ENCODE measurements around the gene LRIT2. TPM values are rescaled to one million over a fixed set of nuclear protein-coding genes. Genes with fewer than 3 reads are reported as not detected.

The LRIT2 gene
- total RNA-seq = not detected in 2 replicates

GRCh38 chr10:84225427-84226173 lies at the start of gene LRIT2:
LRIT2 (minus strand) TSS chr10:84225544; CDS start chr10:84225520, 24 bp downstream.
- no peak for DNase-seq (ENCODE audit: extremely low read depth, low read depth, low spot score)

GRCh38 chr10:84270708-84271107 lies 45.4 kb upstream of the LRIT2 start:
- DNase-seq (ENCODE audit: extremely low read depth, low read depth, low spot score) = no peak

GRCh38 chr10:84269773-84270172 lies 44.4 kb upstream of the LRIT2 start:
- DNase-seq (ENCODE audit: extremely low read depth, low read depth, low spot score) = no peak

DNA sequence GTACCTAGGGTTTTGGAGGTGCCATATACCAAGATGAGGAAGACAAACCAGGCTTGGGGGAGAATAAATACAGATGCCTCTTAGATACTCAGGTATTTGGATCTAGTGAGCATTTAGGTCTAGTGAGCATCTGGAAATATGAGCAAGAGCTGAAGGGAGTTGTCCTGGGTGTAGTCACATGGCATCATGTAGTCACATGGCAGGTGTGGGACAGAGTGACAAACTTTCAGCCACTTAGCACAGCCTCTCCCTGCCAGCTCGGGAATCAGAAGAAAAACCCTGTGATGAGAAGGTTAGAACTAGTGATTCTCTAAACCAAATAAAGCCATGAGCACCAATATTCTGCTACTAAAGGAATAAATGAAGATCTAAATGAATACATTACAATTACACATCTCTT lies 43.8 kb upstream of the LRIT2 start:
- no peak for DNase-seq (ENCODE audit: extremely low read depth, low read depth, low spot score)

DNA sequence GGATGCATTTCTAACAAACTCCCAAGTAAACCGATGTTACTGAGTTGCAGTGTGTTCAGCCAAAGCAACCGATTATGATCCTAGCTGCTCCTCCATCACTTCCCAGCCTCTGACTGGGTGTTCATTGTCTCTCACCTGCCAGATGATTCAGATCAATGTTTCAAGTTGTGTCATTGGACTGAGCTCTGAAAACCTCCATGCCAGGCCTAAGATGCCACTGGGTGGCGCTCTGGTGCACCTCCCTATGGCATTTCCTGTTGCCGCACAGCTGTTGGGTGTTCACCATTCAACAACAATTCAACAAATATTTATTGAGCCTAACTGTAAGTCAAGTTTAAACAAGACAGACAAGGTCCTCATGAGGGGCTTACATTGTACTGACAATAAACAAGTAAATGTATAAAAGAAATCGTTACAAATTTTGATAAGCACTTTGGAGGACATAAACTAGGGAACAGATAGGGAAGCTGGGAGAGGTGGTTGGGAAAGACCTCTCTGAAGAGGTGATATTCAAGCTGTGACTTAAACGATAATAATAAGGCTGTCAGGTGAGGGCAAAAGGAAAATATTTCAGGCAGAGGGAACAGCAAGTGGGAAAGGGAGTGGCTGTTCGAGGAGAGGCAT lies 42.3 kb upstream of the LRIT2 start:
- DNase-seq (ENCODE audit: extremely low read depth, low read depth, low spot score) = no peak

DNA sequence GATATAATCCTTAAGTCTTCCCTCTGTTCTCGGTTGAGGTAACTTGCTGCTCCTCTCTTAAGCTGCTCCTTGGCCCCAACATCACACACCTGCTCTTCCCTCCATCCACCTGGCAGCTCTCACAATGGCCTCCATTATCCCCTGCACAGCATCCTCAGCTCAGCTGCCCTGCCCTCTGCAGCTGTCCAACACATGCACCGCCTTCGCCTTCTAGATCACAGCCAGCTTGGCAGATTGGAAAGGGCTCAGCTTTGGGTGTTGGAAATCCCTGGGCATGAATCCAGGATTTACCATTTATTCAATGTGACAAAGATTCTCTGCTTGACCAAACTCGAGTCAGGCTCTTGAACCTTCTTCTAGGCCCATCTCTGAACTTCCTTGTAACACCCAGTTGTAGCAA lies 40.1 kb upstream of the LRIT2 start:
- DNase-seq (ENCODE audit: extremely low read depth, low read depth, low spot score) = no peak

DNA sequence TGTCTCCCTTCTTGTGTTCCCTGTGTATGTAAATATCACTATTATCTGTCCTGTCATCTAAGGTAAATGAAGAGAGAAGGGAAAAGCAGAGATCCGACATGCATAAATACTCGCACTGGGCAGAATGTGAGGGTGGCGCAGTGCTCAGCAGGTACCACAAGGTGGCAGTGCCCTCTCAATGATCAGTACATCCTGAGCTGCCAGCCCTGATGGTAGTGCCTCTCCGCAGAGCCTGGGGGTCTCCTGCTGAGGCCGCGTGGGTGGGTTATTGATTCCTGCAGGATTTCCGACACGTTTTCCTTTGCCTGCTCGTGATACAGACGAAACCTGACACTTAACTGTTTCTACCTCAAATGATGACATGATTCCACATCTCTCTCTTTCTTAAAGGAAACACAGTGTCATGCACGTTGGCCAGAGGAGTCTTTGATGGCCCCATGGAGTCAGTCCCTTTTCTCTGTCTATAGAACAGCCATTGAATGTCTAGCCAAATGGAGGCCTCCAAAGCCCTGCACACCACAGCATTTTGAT lies 39.3 kb upstream of the LRIT2 start:
- no peak for DNase-seq (ENCODE audit: extremely low read depth, low read depth, low spot score)

DNA sequence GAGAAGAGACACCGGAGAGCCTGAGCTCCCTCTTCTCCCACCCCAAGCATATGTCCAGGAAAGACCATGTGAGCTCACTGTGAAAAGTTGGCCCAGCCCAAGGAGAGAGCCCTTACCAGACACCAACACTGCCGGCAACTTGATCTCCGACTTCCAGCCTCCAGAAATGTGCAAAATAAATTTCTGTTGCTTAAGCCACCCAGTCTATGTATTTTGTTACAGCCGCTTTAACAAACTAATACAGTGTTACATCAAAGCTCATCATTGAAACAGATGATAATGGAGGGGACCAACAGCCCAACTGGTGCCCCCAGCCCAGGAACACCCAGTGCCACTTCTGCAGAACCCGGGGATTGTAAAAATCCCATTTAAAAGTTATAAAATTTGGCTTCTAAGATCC lies 38.4 kb upstream of the LRIT2 start:
- no peak for DNase-seq (ENCODE audit: extremely low read depth, low read depth, low spot score)

- DNase-seq (ENCODE audit: extremely low read depth, low read depth, low spot score) = no peak
Measured at GRCh38 chr10:84262190-84262956, 37.0 kb upstream of the LRIT2 start.

- DNase-seq (ENCODE audit: extremely low read depth, low read depth, low spot score) = no peak
Measured at GRCh38 chr10:84261236-84261915, 36.0 kb upstream of the LRIT2 start.

DNA sequence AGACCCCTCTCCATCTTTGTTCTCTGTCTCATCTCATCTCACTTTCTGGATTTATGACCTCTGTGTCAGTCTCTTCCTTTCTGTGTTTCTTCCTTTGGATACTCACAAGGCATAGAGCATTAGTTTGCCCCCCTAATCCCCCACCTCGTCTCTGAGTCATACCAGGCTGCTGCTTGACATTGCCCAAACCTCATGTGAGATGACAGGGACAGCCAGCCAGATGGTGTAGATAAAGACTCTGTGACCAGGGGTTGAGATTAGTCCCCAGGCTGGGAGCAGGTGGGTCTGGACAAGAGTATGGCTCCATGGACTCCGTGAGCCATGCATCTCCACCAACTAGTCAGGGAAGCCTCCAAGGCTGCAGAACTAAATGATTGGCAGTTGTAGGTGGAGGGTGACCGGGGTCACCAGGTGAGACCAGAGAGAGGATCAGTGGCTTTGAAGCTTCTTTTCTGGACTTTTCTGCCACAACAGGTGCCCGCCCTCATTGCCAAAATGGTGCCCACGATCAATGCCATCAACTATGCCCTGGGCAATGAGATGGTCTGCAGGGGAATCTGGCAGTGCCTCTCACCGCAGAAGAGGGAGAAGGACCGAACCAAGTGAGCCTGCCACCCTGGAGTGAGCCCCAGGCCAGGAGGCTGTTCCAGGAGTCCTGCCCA lies 32.8 kb upstream of the LRIT2 start:
- DNase-seq (ENCODE audit: extremely low read depth, low read depth, low spot score) = no peak

- DNase-seq (ENCODE audit: extremely low read depth, low read depth, low spot score) = no peak
Measured at GRCh38 chr10:84257343-84258020, 32.1 kb upstream of the LRIT2 start.

DNA sequence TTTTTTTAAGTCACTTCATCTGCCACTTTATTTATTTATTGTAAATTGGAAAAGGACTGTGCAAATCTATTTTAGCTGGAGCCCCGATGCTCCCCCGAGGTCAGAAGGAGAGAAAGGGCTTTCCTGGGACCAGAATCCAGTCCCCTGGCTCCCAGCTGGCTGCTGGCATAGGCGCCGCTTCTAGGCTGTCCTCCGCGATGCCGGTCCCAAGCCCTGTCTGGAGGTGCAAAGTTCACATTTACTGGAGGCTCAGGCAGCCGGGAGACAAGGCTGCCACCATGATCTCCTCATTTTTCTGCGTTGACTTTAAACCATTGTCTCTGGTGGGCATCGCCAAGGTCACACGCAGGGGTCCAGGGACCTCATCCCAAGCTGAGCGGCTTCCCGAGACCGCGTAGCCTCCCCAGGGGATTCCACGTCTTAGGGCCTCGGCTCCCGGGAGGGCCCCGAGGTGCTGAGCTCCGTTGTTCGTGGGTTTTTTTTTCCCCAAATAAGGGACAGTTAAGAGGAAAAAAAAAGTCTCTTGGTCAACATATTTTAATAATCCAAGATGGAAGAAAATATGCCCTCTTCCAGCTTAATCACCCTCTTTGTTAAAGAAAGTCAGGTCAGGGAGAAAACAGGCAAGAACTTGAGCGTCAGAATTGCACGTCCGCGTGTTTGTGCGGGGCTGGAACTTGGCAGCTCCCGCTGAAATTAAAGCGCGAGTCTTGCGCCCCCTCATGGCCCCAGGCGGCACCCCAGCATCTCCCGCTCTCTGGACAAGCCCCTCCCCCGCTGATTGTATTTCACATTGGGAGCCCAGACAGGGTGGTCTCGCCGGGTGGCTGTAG lies 31.4 kb upstream of the LRIT2 start:
- DNase-seq (ENCODE audit: extremely low read depth, low read depth, low spot score) = no peak

DNA sequence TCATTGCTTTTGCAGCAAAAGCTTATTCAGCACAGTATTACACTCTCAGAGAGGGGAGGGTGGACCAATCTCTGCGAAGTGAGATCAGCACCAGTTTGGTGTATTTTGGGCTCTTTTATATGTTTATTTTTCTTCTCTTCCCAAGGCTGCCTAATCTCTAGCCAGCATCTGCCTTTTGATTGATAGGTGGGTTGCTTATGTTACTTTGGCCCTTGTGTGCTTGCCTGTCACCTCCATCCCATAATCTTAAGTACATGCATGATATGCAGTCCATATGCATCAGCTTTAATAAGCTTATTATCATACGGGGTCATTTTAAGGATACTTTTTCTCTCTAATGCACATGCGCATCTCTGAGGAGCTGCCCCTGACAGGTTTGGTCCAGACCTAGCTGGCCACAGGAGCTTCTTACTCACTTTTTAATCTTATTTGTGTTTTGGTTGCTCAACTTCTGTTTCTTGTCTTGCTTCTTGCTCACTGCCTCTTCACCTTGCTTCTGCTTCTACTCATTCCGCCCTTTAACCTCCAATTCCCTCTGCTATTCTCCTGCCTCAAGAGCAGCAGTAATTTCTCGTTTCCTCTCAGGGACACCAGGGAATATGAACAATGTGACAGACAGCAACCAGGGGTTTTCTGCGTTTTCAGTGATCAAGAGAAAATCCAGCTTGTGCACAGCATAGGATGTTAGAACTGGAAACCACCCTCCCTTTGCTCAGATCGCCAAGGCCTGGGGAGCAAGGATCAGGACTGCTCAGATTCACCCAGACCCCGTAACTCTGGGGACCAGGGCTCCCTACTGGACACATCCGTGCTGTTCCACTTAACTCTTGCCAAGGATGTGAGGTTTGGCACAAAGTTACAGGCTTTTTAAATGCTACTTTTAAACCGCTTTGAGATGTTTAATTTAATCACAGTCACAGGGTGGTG lies 29.5 kb upstream of the LRIT2 start:
- DNase-seq (ENCODE audit: extremely low read depth, low read depth, low spot score) = no peak

DNA sequence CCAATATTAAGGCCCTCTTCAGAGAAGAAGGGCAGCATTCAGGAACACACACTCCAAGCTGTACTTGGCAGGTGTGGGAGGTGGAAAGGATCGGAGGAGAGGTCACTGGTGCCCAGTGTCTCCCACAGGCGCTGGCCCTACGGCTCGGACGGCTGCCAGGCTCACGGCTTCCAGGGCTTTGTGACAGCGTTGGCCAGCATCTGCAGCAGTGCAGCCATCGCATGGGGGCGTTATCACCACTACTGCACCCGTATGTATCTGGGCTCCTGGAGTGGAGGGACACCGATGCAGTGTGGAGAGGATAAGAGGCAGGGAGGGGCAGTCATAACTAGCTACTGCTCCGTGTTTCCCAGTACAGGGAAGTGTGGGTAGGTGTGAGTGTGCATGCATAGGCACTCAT lies 23.4 kb upstream of the LRIT2 start:
- DNase-seq (ENCODE audit: extremely low read depth, low read depth, low spot score) = no peak

GRCh38 chr10:84247496-84247895 lies 22.2 kb upstream of the LRIT2 start:
- DNase-seq (ENCODE audit: extremely low read depth, low read depth, low spot score) = no peak

DNA sequence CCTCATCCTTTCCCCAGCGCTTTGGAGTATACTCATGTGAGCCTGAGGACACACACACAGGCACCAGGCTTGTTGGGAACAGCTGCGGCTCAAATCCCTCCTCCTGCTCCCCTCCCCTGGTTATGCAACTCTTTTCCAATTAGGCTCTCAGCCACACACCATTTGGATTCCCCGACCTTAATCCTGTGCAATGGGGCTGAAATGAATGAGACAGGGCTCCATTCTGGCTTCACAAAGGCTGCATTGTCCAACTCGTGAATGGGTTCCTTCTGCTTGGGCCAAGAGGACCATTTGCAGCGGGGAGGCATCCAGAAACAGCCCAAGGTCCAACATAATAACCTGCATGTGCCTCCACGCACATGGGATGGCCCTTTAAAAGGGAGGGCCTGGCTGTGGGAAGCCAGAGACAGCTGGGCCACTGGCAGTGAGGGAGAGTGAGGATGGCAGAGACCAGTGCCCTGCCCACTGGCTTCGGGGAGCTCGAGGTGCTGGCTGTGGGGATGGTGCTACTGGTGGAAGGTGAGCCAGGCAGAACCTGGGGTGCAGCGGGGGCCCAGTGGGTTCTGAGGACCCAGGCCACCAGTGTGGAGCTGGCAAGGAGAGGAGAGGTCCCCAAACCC lies 19.4 kb upstream of the LRIT2 start, which contains the start of gene RGR:
RGR (plus strand) TSS at position 403 of the 620 bp plus-strand sequence; CDS start at position 441, 38 bp downstream.
- no peak for DNase-seq (ENCODE audit: extremely low read depth, low read depth, low spot score)
